Measurements from ENCODE around the gene GKN2. TPM values are rescaled to one million over a fixed set of nuclear protein-coding genes. Genes with fewer than 3 reads are reported as not detected.

The GKN2 gene
- total RNA-seq, 1 donor from 2014 or later, result not detected

- no peak overlapping the region for H3K4me3 Mint-ChIP-seq (ENCODE audit: unreplicated experiment)
- no peak for DNase-seq
- no peak overlapping the region for H3K27ac Mint-ChIP-seq (ENCODE audit: unreplicated experiment)
- H3K27me3 Mint-ChIP-seq (ENCODE audit: unreplicated experiment), result no peaks in the 10 kb centered on the region
- H3K9me3 Mint-ChIP-seq (ENCODE audit: unreplicated experiment), result no peaks in the 10 kb centered on the region
- TF ChIP-seq CTCF (IDR thresholded peaks at IDR 0.05; ENCODE audit: partially characterized antibody, unreplicated experiment), result no peak
- H3K4me1 Mint-ChIP-seq (ENCODE audit: low read depth, unreplicated experiment), result no peaks in the 10 kb centered on the region
- H3K36me3 Mint-ChIP-seq (ENCODE audit: unreplicated experiment), result no peaks in the 10 kb centered on the region
Observed at GRCh38 chr2:68993660-68994059, 41.0 kb upstream of the GKN2 start.

- DNase-seq, result no peak
- TF ChIP-seq CTCF (IDR thresholded peaks at IDR 0.05; ENCODE audit: partially characterized antibody, unreplicated experiment), result no peak
- no peak overlapping the region for H3K27ac Mint-ChIP-seq (ENCODE audit: unreplicated experiment)
Observed at GRCh38 chr2:68992933-68993332, 40.2 kb upstream of the GKN2 start.

GRCh38 chr2:68992341-68992740 is 39.6 kb upstream of the GKN2 start:
- Mint-ChIP-seq H3K4me3 (ENCODE audit: unreplicated experiment) (no peak overlapping the region), H3K27me3 (ENCODE audit: unreplicated experiment) (no peaks in the 10 kb centered on the region), H3K36me3 (ENCODE audit: unreplicated experiment) (no peaks in the 10 kb centered on the region), H3K9me3 (ENCODE audit: unreplicated experiment) (no peaks in the 10 kb centered on the region), H3K4me1 (ENCODE audit: low read depth, unreplicated experiment) (no peaks in the 10 kb centered on the region), H3K27ac (ENCODE audit: unreplicated experiment) (no peak overlapping the region)
- no peak for TF ChIP-seq CTCF (IDR thresholded peaks at IDR 0.05; ENCODE audit: partially characterized antibody, unreplicated experiment)
- DNase-seq, result no peak

More at GRCh38 chr2:68992933-68993332, 40.2 kb upstream of the GKN2 start:
- no peaks in the 10 kb centered on the region for H3K27me3 Mint-ChIP-seq (ENCODE audit: unreplicated experiment)
- no peaks in the 10 kb centered on the region for H3K9me3 Mint-ChIP-seq (ENCODE audit: unreplicated experiment)
- no peaks in the 10 kb centered on the region for H3K36me3 Mint-ChIP-seq (ENCODE audit: unreplicated experiment)
- no peaks in the 10 kb centered on the region for H3K4me1 Mint-ChIP-seq (ENCODE audit: low read depth, unreplicated experiment)
- H3K4me3 Mint-ChIP-seq (ENCODE audit: unreplicated experiment), result no peak overlapping the region

GRCh38 chr2:68989035-68989434 is 36.3 kb upstream of the GKN2 start:
- no peaks in the 10 kb centered on the region for H3K36me3 Mint-ChIP-seq (ENCODE audit: unreplicated experiment)
- H3K9me3 Mint-ChIP-seq (ENCODE audit: unreplicated experiment), result no peaks in the 10 kb centered on the region
- no peak for TF ChIP-seq CTCF (IDR thresholded peaks at IDR 0.05; ENCODE audit: partially characterized antibody, unreplicated experiment)
- no peaks in the 10 kb centered on the region for H3K4me1 Mint-ChIP-seq (ENCODE audit: low read depth, unreplicated experiment)
- no peak overlapping the region for H3K4me3 Mint-ChIP-seq (ENCODE audit: unreplicated experiment)
- peaks cover 2% of the 10 kb centered on the region for H3K27me3 Mint-ChIP-seq (ENCODE audit: unreplicated experiment)
- H3K27ac Mint-ChIP-seq (ENCODE audit: unreplicated experiment), result no peak overlapping the region
- DNase-seq, result no peak

- H3K27ac Mint-ChIP-seq (ENCODE audit: unreplicated experiment), result no peak overlapping the region
- no peak for TF ChIP-seq CTCF (IDR thresholded peaks at IDR 0.05; ENCODE audit: partially characterized antibody, unreplicated experiment)
- H3K36me3 Mint-ChIP-seq (ENCODE audit: unreplicated experiment), result no peaks in the 10 kb centered on the region
- DNase-seq, result no peak
- H3K4me3 Mint-ChIP-seq (ENCODE audit: unreplicated experiment), result no peak overlapping the region
- H3K9me3 Mint-ChIP-seq (ENCODE audit: unreplicated experiment), result no peaks in the 10 kb centered on the region
- peaks cover 2% of the 10 kb centered on the region for H3K27me3 Mint-ChIP-seq (ENCODE audit: unreplicated experiment)
- H3K4me1 Mint-ChIP-seq (ENCODE audit: low read depth, unreplicated experiment), result no peaks in the 10 kb centered on the region
Observed at GRCh38 chr2:68987021-68987503, 34.4 kb upstream of the GKN2 start.
